Right cardiac atrium (tissue), 5 donors: ENCODE data around the gene SHF. TPM values are rescaled to one million over a fixed set of nuclear protein-coding genes. Genes with fewer than 3 reads are reported as not detected.
A peak's percentile ranks its signal among the peaks of the same experiment; 100 is the strongest.
"Not testable (repeated sequence)": the region's sequence is repeated elsewhere in the genome, so short reads cannot be mapped to it uniquely, and the experiment has no call there.

ENCODE experiments used
- ATAC-seq, 2 donors: fragments of 200-7000 bp; cut with Tn5 transposase; one replicate each; pipeline versions ENCODE4 v1.8.0 to v1.9.1; 2020; ENCODE audit warnings: moderate library complexity in 2 of 2, mild to moderate bottlenecking in 1 of 2
- DNase-seq, 3 donors: peaks; one replicate each; pipeline ENCODE4 v3.0.0-alpha.2; 2020
- H3K27ac ChIP-seq: one replicate; pipeline ENCODE4 v1.5.1; 2013; ENCODE audit warnings: mild to moderate bottlenecking, low read length, control low read depth, moderate library complexity
- H3K27me3 ChIP-seq: one replicate; pipeline ENCODE4 v1.6.1; 2013; ENCODE audit not compliant: control insufficient read depth, insufficient read depth
- H3K4me1 ChIP-seq: one replicate; pipeline ENCODE4 v1.6.1; 2013; ENCODE audit warnings: low read length; ENCODE audit not compliant: control insufficient read depth, insufficient read depth
- H3K4me3 ChIP-seq: one replicate; pipeline ENCODE4 v1.5.1; 2013; ENCODE audit warnings: low read length, control low read depth
- H3K9me3 ChIP-seq: one replicate; pipeline ENCODE4 v1.6.1; 2013; ENCODE audit warnings: low read length; ENCODE audit not compliant: control insufficient read depth
- WGBS: extraction: QIAGEN DNeasy Blood & Tissue Kit; methylation state at CpG from one replicate; pipeline ENCODE4 v1.1.7; 2013; 5-methylcytosine and 5-hydroxymethylcytosine counted together
- intact Hi-C, 4 donors: fragments of 100-400 bp; cut with DNase I; formaldehyde crosslinking; loops; one replicate each; pipeline versions ENCODE4 v1.11.0 to v1.14.0; 2022 to 2023
- long read RNA-seq, 4 donors: library from polyadenylated mRNA; unstranded; transcript quantifications; one replicate each; pipeline ENCODE4 v2.0.0, GENCODE V29; 2020 to 2021
- polyA plus RNA-seq: library from polyadenylated mRNA; stranded (reverse); fragments of 200-250 nt; gene quantifications from one replicate; pipeline ENCODE4 v1.2.3, GENCODE V29; 2013
- total RNA-seq, 4 donors: library from RNA; stranded (reverse); fragmentation: NEBNext Ultra II Directional; extraction: Animal tissue kit (Norgen Biotek cat#: 25700); gene quantifications; one replicate each; pipeline ENCODE4 v1.2.1, GENCODE V29; 2021
- donor health status: healthy with polysubstance abuse.
- donor health status: DM: no; HTN: yes; CAD: no.
- donor health status: DM: no; HTN: no; CAD: no.
- donor health status: DM: no; HTN: yes; CAD: no; lungs with severe emphysema.
- donor health status: DM: yes; HTN: yes; CAD: no.

The SHF gene
- 10 to 100 TPM in 2 of 4 donors, 1 to 10 TPM in 2; 8.1 to 13.2 (median 10.6) TPM for total RNA-seq
- polyA plus RNA-seq, result 8.8 TPM
- long read RNA-seq, donor 1, partial matches to known transcripts, result 2 of 18 reads
- long read RNA-seq, donor 1, other reads (novel, unspliced or antisense), result 11 of 18 reads
- long read RNA-seq, donor 2, partial matches to known transcripts, result 2 of 6 reads
- long read RNA-seq, donor 2, other reads (novel, unspliced or antisense), result 3 of 6 reads
- long read RNA-seq, donor 3, partial matches to known transcripts, result 3 of 16 reads
- long read RNA-seq, donor 3, other reads (novel, unspliced or antisense), result 12 of 16 reads
- long read RNA-seq, donor 4, partial matches to known transcripts, result 1 of 10 reads
- long read RNA-seq, donor 4, other reads (novel, unspliced or antisense), result 8 of 10 reads

GRCh38 chr15:45187894-45188830, at the start of gene SHF:
Gene SHF, minus strand, starts transcription at chr15:45187966. Its CDS starts 15 bp downstream, at chr15:45187951.
- ATAC-seq (peak; percentile 79), DNase-seq (peak; percentile 74 to 92 (median 85))
- H3K27me3 ChIP-seq, result no peaks in the 10 kb centered on the region
- WGBS, result 1% methylated on average over 53 of the region's 57 CpGs
- H3K4me1 ChIP-seq, result peaks cover 5% of the 10 kb centered on the region
- peak within 1 kb of the TSS; percentile 94 for H3K4me3 ChIP-seq
- no peaks in the 10 kb centered on the region for H3K9me3 ChIP-seq
- intact Hi-C loops, result no loop called here
- H3K27ac ChIP-seq, result peak within 1 kb of the TSS; percentile 32

- 52% methylated on average over 6 of the region's 6 CpGs for WGBS
Measured at GRCh38 chr15:45236806-45237205, 49.0 kb upstream of the SHF start.

GRCh38 chr15:45234562-45235235, 46.9 kb upstream of the SHF start:
- Histone ChIP-seq H3K9me3 (no peaks in the 10 kb centered on the region), H3K4me3 (no peak overlapping the region), H3K27me3 (no peaks in the 10 kb centered on the region), H3K27ac (no peak overlapping the region), H3K4me1 (peaks cover 3% of the 10 kb centered on the region)
- 77% methylated on average over 11 of the region's 11 CpGs for WGBS
- ATAC-seq (no peak), DNase-seq (no peak)
- intact Hi-C loops, result no loop called here

More at GRCh38 chr15:45236806-45237205, 49.0 kb upstream of the SHF start:
- ATAC-seq, H3K27me3 ChIP-seq, DNase-seq, H3K9me3 ChIP-seq, H3K4me3 ChIP-seq, intact Hi-C loops, H3K4me1 ChIP-seq: not testable (repeated sequence)
- H3K27ac ChIP-seq, result peak overlapping the region; percentile 26

- peaks cover 3% of the 10 kb centered on the region for H3K4me1 ChIP-seq
- H3K27ac ChIP-seq, result peak overlapping the region; percentile 88
- DNase-seq (no peak), ATAC-seq (peak; percentile 82)
- H3K9me3 ChIP-seq, result no peaks in the 10 kb centered on the region
- intact Hi-C loops, result no loop called here
- H3K4me3 ChIP-seq, result no peak overlapping the region
- WGBS, result 63% methylated on average over 4 of the region's 4 CpGs
- no peaks in the 10 kb centered on the region for H3K27me3 ChIP-seq
Measured at GRCh38 chr15:45231864-45232562, 44.2 kb upstream of the SHF start.

GRCh38 chr15:45231132-45231531, 43.4 kb upstream of the SHF start:
- ATAC-seq (no peak), DNase-seq (no peak)
- WGBS, result 84% methylated on average over 3 of the region's 3 CpGs
- intact Hi-C loops, result no loop called here
- Histone ChIP-seq H3K27me3 (no peaks in the 10 kb centered on the region), H3K4me1 (peaks cover 3% of the 10 kb centered on the region), H3K9me3 (no peaks in the 10 kb centered on the region), H3K4me3 (no peak overlapping the region), H3K27ac (peak overlapping the region; percentile 75)

GRCh38 chr15:45230245-45230965, 42.6 kb upstream of the SHF start:
- 0% methylated on average over 1 of the region's 1 CpG for WGBS
- H3K4me1 ChIP-seq, result peaks cover 3% of the 10 kb centered on the region
- no peak overlapping the region for H3K27ac ChIP-seq
- no peak overlapping the region for H3K4me3 ChIP-seq
- no peaks in the 10 kb centered on the region for H3K9me3 ChIP-seq
- peak in 1 of 3 donors; percentile 58 for DNase-seq
- H3K27me3 ChIP-seq, result no peaks in the 10 kb centered on the region
- intact Hi-C loops, result no loop called here
- no peak for ATAC-seq

- ATAC-seq (no peak), DNase-seq (no peak)
- Histone ChIP-seq H3K4me3 (no peak overlapping the region), H3K9me3 (no peaks in the 10 kb centered on the region), H3K27me3 (no peaks in the 10 kb centered on the region), H3K4me1 (peaks cover 3% of the 10 kb centered on the region), H3K27ac (no peak overlapping the region)
- 68% methylated on average over 5 of the region's 5 CpGs for WGBS
- intact Hi-C loops, result no loop called here
Measured at GRCh38 chr15:45228931-45229330, 41.2 kb upstream of the SHF start.

- Histone ChIP-seq H3K27me3 (no peaks in the 10 kb centered on the region), H3K4me1 (no peaks in the 10 kb centered on the region), H3K9me3 (no peaks in the 10 kb centered on the region), H3K4me3 (no peak overlapping the region), H3K27ac (no peak overlapping the region)
- DNase-seq (no peak), ATAC-seq (no peak)
- intact Hi-C loops, result no loop called here
- WGBS, result 74% methylated on average over 11 of the region's 11 CpGs
Measured at GRCh38 chr15:45225506-45226273, 37.9 kb upstream of the SHF start.

- no peak for DNase-seq
- Histone ChIP-seq H3K27me3 (no peaks in the 10 kb centered on the region), H3K27ac (no peak overlapping the region), H3K4me1 (no peaks in the 10 kb centered on the region), H3K4me3 (no peak overlapping the region), H3K9me3 (no peaks in the 10 kb centered on the region)
- intact Hi-C loops, result no loop called here
- no peak for ATAC-seq
- 43% methylated on average over 5 of the region's 5 CpGs for WGBS
Measured at GRCh38 chr15:45224621-45225217, 37.0 kb upstream of the SHF start.
